CD4-positive, alpha-beta T cell treated with Interleukin-17A for 4 hours (primary cell): Measurements from ENCODE around the gene DIP2C.
"Not testable (repeated sequence)": the region's sequence is repeated elsewhere in the genome, so short reads cannot be mapped to it uniquely, and the experiment has no call there.

ENCODE experiments used
- DNase-seq: peaks from one replicate; pipeline ENCODE4 v3.0.0-alpha.2; 2020; ENCODE audit warnings: mixed read lengths

Gene DIP2C

DNA sequence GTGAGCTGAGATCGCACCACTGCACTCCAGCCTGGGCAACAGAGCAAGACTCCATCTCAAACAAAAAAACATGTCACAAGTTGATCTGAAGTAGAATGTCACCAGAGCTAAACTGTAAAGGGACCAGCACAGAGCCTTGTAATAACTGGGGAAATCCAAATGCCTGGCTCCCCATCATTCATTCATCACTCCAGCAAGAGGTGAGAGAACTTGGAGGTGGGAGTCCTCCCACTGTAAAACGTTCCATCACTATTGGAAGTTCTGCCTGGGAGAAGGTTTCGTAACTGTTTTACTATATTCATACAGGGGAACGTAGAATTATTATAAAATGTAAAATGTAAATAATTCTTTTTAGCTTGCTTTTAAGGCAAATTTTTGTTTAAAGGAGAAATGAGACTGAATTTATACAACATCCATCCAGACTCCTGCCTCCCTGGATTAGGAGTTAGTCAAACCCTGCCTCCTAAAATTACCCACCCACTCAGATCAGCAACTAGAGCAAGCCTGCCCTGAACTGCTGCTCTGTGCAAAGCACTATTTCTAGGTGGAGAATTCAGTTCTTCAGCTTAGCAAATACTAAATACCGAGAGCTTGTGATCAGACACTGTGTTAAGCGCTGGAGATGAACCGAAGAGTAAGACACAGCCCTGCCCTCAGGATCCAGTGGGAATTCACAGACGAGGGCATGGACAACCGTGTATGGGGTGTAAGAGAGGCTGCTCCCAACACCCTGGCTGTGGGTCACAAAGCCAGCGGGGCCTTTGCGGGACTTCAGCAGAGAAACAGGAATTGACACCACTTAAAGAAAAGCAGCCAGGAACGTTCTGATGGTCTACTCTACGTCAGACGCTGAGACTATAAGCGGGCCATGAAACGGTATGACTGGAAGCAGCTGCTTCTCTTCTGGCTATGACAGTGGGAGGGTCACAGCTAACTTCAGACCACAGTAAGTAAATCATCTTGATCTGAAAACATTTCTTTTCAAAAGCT, 345.9 kb downstream of the DIP2C start:
- DNase-seq: no peak

DNA sequence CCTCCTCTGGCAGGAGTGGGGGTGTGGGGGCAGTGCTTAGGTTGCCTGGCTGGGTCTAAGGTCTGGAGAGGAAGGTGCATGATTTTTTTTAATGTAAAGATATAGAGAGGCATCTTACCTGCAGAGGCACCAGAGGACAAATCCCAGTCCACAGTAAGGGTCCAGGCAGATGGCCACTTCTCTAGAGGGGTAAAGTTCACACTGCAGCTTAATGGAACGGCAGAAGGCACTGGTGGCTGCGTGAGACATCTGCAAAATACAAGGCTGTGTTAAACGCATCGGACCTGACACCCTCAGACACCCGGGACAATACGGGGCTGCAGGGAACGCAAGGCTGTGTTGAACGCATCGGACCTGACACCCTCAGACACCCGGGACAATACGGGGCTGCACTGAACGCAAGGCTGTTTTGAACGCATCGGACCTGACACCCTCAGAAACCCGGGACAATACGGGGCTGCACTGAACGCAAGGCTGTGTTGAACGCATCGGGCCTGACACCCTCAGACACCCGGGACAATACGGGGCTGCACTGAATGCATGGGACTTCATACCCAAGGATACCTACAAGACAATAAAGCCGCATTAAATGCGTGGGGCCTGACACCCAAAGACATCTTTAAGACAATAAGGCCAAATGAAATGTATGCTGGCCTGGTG, 348.3 kb downstream of the DIP2C start:
- DNase-seq: no peak

DNA sequence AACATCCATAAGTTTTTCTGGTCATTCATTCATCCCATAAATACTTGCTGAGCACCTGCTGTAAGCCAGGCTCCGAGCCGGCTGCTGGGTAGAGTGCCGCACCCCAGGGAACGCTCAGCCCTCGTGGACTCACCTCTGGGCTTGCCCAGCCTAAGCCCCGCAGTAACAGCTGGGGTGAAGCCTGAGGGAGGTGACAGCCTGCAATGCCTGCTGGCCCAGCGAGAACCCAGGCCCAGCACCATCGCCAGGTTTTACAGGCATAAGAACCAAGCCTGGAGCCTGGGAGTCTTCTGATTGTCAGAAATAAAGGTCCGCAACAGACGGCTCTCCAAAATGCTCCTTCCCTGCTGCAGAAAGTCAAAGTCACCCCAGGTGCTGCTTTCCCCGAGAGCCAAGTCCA, 348.8 kb downstream of the DIP2C start:
- no peak for DNase-seq

- DNase-seq: no peak
Observed at GRCh38 chr10:339038-339391, 350.5 kb downstream of the DIP2C start.

DNA sequence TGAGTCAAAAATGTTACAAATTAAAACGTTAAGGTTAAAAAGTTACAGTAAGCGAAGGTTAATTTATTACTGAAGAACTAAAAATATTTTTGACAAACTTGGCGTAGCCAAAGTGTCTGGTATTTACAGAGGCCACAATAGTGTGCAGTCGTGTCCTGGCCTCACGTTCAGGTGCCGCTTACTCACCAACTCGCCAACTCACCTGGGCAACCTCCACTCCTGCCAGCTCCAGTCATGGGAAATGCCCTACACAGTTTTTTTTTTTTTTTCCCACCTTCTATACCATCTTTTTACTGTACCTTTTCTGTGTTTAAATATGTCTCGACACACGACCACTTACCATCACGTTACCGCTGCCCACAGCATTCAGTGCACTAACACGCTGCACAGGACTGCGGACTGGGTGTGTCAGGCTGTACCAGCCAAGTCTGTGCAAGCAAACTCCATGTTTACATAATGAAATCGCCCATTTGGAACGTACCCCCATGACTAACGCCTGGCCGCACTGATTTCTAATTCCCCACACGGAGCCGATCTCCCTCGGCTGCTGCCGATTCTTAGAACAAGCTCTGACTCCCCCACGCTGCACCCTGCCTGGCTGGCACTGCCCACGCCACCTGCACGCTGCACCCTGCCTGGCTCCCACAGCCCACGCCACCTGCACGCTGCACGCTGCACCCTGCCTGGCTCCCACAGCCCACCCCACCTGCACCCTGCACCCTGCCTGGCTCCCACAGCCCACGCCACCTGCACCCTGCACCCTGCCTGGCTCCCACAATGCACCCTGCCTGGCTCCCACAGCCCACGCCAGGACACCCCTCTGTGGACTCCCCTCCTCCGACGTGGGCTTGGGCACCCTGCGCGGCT, 351.1 kb downstream of the DIP2C start:
- DNase-seq: no peak

DNA sequence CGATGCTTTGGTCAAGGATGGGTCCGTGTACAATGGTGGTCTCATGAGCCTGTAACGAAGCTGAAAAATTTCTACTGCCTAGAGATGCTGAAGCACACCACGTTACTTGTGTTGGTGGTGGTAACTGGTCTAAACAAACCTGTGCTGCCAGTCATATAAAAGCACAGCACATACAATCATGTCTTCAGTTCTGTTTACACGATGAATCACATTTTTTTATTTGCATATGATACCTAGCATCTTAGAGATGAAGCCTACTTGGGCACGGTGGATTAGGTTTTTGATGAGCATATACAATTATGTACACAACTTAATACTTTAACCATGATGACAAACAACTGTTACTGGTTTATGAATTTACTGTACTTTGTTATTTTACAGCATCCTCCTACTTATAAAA, 353.2 kb downstream of the DIP2C start:
- DNase-seq: no peak

GRCh38 chr10:335151-335800, 354.2 kb downstream of the DIP2C start:
- DNase-seq: no peak

GRCh38 chr10:331186-331585, 358.3 kb downstream of the DIP2C start:
- DNase-seq: no peak

DNA sequence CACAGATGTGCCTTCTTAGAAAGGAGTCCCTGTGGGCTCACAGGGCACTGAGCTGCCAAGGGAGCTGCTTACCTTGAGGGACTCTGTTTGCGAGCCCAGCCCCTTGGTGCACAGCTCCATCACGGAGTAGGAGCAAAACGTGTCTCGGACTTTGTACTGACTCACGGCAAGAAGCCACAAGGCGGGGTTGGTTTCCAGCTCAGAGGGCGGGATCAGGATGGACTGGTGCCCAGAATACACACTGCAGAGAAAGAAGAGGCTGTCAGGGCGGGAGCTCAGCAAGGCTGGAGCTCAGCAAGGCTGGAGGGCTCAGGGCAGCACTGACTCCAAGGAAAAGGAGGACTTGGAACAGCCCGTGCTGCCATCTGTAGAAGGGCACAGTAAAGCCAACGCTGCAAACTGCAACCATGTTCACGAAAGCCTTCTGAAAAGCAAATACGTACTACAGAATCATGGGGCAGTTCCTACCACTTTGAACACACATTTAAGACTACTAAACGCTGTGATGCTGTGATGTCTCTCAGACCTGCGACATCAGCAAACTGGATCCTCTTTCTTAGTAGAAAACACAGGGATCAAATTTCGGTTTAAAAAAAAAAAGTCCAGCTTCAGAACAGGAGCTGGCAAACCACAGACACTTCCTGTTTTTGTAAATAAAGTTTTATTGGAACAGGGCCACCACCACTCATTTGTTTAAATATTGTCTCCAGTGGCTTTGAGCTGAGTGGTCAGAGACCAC, 359.9 kb downstream of the DIP2C start:
- DNase-seq: peak; percentile 59

- DNase-seq: no peak
Observed at GRCh38 chr10:327889-328852, 361.3 kb downstream of the DIP2C start.

DNA sequence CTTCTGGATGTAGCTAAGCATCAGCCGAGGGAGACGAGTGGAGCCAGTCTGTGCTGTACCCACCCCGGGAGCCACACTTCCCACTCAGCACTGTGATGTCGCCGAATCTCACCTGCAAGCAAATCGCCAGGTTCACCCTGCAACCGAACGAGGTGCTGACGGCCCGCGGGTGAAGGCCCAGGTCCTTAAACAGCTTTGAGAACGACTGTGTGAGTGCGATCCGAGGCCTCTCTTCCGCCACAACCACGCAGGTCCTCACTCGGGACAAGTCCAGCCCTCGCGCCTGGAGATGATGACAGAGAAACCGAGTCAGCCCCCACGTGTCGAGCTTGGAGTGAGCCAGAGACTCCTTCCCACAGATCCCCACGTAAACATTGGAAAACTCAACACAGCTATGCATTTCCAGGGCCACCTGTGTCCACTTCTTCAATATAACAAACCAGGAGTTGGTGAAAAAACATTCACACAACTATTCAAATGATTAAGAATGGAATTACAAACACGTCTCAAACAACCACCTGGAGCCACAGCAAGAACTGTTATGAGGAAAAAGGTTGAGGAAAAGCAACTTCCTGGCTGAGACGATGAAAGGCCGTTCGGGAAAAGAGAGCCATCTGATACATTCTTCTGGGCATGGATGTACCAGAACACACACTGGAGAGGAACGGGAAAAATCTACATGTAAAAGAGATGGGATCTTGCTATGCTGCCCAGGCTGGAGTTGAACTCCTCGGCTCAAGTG, 362.4 kb downstream of the DIP2C start:
- no peak for DNase-seq

DNA sequence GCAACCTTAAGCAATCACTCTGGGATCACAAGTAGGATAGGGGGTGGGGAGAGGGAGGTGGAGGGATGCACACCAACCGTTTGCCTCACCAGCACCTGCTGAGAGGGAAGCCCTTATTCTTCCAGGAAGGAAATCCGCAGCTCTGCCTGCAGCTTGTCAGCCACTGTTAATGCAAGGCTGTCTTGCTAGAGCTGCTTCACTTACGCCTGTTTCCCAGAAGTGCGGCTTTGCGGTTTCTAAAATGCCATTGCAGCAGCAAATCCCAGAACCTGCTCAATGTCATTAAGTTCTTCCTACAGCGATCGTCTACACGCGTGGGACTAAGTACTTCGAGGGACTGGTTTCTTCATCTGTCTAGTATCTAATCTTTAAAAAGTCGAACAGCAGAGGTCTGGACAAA, 363.1 kb downstream of the DIP2C start:
- no peak for DNase-seq

DNA sequence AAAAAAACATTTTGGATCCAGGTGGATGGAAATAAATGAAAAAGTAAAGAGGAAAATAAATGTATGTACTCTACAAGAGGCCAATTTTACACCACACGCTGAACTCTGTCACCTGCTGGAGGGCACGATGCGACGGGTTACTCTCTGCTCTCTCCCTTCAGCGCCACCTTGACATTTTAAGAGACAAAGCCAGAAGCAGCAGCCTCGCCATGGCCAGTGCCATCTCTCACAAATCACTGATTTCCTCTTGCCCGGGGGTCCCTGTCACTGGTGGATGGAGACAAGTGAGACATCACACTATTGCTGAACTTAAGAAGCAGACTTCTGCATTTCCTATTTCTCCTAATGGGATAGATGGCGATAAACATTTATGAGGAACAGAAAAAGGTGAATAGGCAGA, 364.2 kb downstream of the DIP2C start:
- no peak for DNase-seq

DNA sequence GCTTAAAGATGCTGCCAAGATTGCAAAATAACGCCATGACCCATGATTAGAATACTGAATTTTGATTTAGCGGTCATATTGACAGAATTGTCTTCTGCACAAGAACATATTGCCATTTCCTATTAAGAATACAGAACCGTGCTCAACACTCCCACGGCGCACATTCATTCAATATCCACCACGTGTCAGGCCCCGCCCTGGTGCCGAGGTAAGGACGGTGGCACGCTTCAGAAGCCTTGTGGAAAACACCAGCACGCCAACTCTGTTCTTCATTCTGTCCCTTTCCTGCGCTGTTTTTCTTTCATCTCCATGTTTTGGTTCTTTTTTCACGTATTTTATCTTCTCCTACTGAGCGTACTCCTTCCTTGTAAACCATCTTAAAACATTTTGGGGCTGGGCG, 364.9 kb downstream of the DIP2C start:
- no peak for DNase-seq

- DNase-seq: peak; percentile 63
Observed at GRCh38 chr10:323651-324293, 365.7 kb downstream of the DIP2C start.

GRCh38 chr10:323046-323445, 366.4 kb downstream of the DIP2C start:
- not testable (repeated sequence) for DNase-seq

- DNase-seq: no peak
Observed at GRCh38 chr10:320771-321170, 368.7 kb downstream of the DIP2C start.

DNA sequence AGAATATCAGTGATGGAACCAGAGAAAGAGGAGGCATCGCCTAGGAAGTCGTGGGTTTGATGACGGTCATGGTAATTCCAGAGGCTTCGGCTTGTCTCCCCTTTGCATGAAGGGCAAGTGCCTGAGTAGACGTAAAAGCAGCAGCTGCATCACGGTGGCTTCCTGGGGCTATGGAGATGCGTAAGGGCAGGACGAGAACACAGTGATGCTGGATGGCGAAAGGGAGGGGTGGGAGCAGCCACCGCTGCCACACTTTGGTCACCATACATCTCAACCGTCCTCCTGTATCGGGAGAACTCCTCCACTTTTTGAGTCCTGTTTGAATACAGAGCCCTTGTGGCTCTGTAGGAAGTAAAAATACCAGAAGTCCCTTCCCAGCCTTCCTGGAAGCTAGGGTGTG, 371.5 kb downstream of the DIP2C start:
- DNase-seq: no peak

DNA sequence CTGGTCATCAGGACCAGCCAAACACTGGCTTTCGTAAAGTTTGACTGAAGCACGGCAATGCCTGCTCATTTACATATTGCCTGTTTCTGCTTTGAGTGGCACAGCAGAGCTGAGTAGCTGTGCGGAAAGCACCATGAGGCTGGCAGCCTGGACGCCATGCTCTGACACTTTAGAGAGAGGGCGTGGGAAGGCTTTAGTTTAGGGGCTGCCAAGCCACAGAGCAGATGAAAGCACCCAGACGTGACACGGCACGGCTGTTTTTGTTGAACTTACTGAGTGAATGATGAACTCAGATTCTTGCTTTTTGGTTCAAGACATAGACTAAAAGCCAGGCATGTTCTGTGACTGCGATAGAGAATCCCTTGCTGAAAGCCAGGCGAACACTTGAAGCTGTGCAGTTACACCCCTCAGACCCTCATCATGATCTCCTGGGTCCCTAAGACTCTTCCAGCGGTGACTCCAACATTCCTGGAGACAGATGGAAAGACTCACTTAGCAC, 372.1 kb downstream of the DIP2C start:
- peak; percentile 16 for DNase-seq
